ENCODE data around the gene ZNF469. TPM values are rescaled to one million over a fixed set of nuclear protein-coding genes. Genes with fewer than 3 reads are reported as not detected.

Gene ZNF469
- total RNA-seq, 4 donors from 2014 or later: 0.17 to 0.49 (median 0.40) TPM

DNA sequence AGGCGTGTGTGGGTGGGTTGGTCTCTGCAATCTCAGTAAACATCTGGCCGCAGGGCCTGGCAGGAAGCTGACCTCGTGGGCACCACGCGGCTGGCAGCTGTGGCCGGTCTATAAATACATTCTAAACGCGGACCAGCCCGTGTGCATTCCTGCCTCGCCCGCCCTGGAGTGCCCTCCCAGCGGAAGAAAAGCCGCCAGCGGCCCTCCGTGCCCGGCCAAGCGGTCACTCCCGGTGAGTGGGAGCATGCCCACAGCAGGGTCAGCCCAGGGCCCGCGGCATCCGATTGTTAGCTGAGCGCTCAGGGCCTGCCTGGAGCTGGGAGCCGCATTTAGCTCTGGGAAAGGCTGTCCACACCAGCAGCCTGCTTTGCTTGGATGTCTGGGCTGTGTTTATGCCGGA lies 10.3 kb downstream of the ZNF469 start:
- H3K4me3 ChIP-seq (ENCODE audit: low read depth, poor library complexity, severe bottlenecking): no peak overlapping the region
- peak in 1 of 2 donors; percentile 32 for DNase-seq (ENCODE audit: low spot score in 2 of 2)
- intact Hi-C loops (cut with DNase I; ENCODE audit: low total_unique reads): no loop called here
- TF ChIP-seq, protein P1, sequence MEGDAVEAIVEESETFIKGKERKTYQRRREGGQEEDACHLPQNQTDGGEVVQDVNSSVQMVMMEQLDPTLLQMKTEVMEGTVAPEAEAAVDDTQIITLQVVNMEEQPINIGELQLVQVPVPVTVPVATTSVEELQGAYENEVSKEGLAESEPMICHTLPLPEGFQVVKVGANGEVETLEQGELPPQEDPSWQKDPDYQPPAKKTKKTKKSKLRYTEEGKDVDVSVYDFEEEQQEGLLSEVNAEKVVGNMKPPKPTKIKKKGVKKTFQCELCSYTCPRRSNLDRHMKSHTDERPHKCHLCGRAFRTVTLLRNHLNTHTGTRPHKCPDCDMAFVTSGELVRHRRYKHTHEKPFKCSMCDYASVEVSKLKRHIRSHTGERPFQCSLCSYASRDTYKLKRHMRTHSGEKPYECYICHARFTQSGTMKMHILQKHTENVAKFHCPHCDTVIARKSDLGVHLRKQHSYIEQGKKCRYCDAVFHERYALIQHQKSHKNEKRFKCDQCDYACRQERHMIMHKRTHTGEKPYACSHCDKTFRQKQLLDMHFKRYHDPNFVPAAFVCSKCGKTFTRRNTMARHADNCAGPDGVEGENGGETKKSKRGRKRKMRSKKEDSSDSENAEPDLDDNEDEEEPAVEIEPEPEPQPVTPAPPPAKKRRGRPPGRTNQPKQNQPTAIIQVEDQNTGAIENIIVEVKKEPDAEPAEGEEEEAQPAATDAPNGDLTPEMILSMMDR (IDR thresholded peaks at IDR 0.05): no peak
- no peak for TF ChIP-seq POLR2A (IDR thresholded peaks at IDR 0.05)
- 42 to 64% methylated on average over 24 of the region's 24 CpGs for WGBS, 2 donors

DNA sequence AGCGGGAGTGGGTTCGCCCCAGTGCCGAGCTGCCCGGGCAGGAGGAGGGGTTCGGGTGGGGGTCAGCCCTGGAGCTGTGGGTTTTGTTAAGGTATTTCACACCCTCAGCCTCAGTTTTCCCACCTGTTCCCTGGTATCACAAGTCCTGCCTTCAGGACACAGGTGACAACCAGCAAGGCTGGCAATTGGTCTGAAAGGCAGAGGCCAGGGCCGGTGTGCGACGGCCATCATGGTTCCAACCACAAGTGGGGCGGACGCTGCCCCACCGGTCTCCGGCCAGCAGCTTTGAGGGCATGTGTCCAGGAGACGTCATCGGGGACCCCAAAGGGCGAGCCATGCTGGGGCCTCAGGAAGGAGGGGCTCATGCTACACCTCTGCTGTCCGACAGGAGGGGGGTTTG lies 10.8 kb downstream of the ZNF469 start:
- WGBS, 2 donors: 82 to 83% methylated on average over 13 to 16 of the region's 16 CpGs
- no peak for DNase-seq (ENCODE audit: low spot score in 2 of 2)
- intact Hi-C loops (cut with DNase I; ENCODE audit: low total_unique reads): no loop called here
- no peak overlapping the region for H3K4me3 ChIP-seq (ENCODE audit: low read depth, poor library complexity, severe bottlenecking)
- TF ChIP-seq POLR2A (IDR thresholded peaks at IDR 0.05): no peak
- TF ChIP-seq, protein P1 (IDR thresholded peaks at IDR 0.05): no peak

DNA sequence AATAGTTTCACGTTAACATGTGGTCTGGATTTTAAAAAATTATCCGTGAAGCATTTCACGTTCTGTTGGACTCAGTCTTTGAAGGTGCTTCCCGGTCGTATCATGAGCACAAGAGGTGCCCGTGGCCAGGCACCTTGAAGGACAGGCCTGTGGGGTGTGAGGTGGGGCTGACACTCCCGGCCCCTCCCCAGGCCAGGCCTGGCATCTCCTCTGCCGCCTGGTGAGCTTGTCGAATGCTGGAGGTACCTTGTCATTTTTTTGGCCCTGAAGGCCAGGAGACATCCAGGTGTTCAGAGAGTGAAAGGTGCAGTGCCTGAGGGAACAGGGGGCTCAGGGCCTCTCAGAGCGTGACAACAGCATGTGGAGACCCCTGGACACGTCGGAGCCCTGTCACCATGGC lies 11.7 kb downstream of the ZNF469 start:
- no peak for TF ChIP-seq POLR2A (IDR thresholded peaks at IDR 0.05)
- TF ChIP-seq, protein P1 (IDR thresholded peaks at IDR 0.05): no peak
- WGBS, 2 donors: 73 to 77% methylated on average over 12 of the region's 12 CpGs
- H3K4me3 ChIP-seq (ENCODE audit: low read depth, poor library complexity, severe bottlenecking): no peak overlapping the region
- DNase-seq (ENCODE audit: low spot score in 2 of 2): no peak
- intact Hi-C loops (cut with DNase I; ENCODE audit: low total_unique reads): no loop called here

DNA sequence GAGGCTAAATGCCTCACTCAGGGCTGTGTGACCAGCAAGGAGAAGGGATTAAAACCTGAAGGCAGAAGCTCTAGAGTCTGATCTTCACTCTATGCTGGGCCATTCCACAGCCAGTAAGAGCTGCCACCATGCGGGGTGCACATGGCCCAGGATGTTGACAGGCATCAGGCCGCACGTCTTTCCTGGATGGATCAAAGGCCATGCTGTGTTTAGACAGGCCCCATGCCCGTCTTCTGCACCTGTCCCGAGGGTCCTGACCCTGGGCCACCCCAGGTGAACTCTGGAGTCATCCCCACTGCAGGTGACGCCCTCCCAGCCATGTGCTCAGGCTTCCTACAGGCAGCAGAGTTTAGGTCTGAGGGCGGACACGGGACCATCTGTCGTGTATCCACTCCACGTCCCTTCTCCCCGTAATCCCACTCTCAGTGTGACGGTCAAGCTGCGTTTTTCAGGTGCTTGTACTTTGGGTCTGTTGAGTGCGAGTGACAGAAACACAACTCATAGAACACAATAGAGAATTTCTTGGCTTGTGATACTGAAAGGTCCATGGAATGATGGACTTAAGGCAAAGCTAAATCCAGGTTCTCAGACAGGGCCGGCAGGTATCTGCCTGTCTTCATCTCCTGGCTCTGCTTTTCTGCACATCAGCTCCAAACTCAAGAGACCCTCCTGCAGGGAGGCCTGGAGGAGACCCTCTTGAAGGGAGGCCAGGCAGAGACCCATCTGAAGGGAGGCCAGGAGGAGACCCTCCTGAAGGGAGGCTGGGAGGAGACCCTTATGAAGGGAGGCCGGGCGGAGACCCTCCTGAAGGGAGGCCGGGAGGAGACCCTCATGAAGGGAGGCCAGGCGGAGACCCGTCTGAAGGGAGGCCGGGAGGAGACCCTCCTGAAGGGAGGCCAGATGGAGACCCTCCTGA lies 13.2 kb downstream of the ZNF469 start:
- intact Hi-C loops (cut with DNase I; ENCODE audit: low total_unique reads): no loop called here
- no peak overlapping the region for H3K4me3 ChIP-seq (ENCODE audit: low read depth, poor library complexity, severe bottlenecking)
- DNase-seq (ENCODE audit: low spot score in 2 of 2): no peak
- WGBS, 2 donors: 80 to 87% methylated on average over 17 to 21 of the region's 21 CpGs
- TF ChIP-seq, protein P1 (IDR thresholded peaks at IDR 0.05): no peak
- no peak for TF ChIP-seq POLR2A (IDR thresholded peaks at IDR 0.05)

DNA sequence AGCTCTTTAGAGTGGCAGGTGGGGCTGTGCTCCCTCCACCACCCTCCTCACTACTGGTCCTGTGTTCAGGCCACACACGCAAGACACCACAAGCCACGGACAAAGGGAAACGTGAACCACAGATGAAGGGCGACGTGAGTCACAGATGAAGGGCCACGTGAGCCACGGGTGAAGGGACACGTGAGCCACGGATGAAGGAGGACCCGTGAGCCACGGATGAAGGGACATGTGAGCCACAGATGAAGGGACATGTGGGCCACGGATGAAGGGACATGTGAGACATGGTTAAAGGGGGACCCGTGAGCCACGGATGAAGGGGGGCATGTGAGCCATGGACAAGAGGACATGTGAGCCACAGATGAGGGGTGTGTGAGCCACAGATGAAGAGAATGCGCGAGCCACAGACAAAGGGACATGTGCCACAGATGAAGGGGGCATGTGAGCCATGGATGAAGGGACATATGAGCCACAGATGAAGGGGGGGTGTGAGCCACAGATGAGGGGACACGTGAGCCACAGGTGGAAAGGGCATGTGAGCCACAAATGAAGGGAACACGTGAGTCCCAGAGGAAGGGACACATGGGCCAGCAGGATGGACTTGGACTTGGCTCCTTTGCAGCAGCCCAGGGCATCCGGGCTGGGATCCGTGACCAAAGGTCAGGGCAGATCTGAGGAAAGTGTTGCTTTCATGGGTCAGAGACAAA lies 15.6 kb downstream of the ZNF469 start:
- 77 to 85% methylated on average over 20 of the region's 20 CpGs for WGBS, 2 donors
- intact Hi-C loops (cut with DNase I; ENCODE audit: low total_unique reads): no loop called here
- TF ChIP-seq, protein P1 (IDR thresholded peaks at IDR 0.05): no peak
- no peak for TF ChIP-seq POLR2A (IDR thresholded peaks at IDR 0.05)
- no peak for DNase-seq (ENCODE audit: low spot score in 2 of 2)
- H3K4me3 ChIP-seq (ENCODE audit: low read depth, poor library complexity, severe bottlenecking): no peak overlapping the region

Measured in lower leg skin (tissue), 4 donors.